ENCODE data around the gene LIN37. TPM values are rescaled to one million over a fixed set of nuclear protein-coding genes. Genes with fewer than 3 reads are reported as not detected.
A peak's percentile ranks its signal among the peaks of the same experiment; 100 is the strongest.

Gene LIN37
- total and polyA plus RNA-seq, 2 experiments from 2014 or later: 4.3 to 6.8 TPM

DNA sequence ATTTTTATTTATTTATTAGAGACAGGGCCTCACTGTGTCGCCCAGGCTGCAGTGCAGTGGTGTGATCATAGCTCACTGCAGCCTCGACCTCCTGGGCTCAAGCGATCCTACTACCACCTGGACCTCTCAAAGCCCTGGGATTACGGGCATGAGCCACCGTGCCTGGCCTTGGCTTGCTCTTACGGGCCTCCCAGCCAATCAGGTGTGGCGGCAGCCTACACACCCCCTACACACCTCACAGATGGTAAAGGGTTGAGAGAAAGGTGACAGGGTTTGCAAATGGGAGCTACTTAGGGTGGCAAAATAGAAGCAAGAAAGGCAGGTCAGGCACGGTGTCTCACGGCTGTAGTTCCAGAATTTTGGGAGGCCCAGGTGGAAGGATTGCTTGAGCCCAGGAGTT lies 45.0 kb upstream of the LIN37 start:
- Mint-ChIP-seq H3K36me3 (ENCODE audit: low read depth) (no peaks in the 10 kb centered on the region), H3K27me3 (ENCODE audit: insufficient read depth, low read depth, poor library complexity) (peaks cover 31% of the 10 kb centered on the region), H3K27ac (no peak overlapping the region), H3K9me3 (peaks cover 6% of the 10 kb centered on the region; the same call in 2 of the 3 replicates), H3K4me3 (no peak overlapping the region; the same call in 2 of the 3 replicates), H3K4me1 (peaks cover 2% of the 10 kb centered on the region; the same call in 1 of the 3 replicates)
- H4K20me1 ChIP-seq (replicated peaks; ENCODE audit: insufficient read depth): no peaks in the 10 kb centered on the region
- H3F3A ChIP-seq (replicated peaks; ENCODE audit: low read depth): no peaks in the 10 kb centered on the region
- peak; percentile 47 for ATAC-seq
- no peaks in the 10 kb centered on the region for H3K36me3 ChIP-seq (ENCODE audit: insufficient read depth)
- TF ChIP-seq ZNF331 (CRISPR knock-in tag; IDR thresholded peaks at IDR 0.05; ENCODE audit: low read depth) (no peak), STAT1 (IDR thresholded peaks at IDR 0.05; ENCODE audit: unreplicated experiment) (no peak), NANOG (IDR thresholded peaks at IDR 0.05; ENCODE audit: borderline replicate concordance) (no peak), ZNF114 (CRISPR knock-in tag; IDR thresholded peaks at IDR 0.05) (no peak)
- no peak overlapping the region for H3K27ac ChIP-seq (ENCODE audit: low read depth)
- no peaks in the 10 kb centered on the region for H3K9me2 ChIP-seq (ENCODE audit: insufficient read depth)
- H3K4me1 ChIP-seq (ENCODE audit: insufficient read depth): peaks cover 8% of the 10 kb centered on the region; the same call in 1 of the 2 replicates
- no peaks in the 10 kb centered on the region for H3K79me2 ChIP-seq (replicated peaks; ENCODE audit: insufficient read depth)
- no peak overlapping the region; the same call in 1 of the 2 replicates for H2AFZ ChIP-seq
- peak overlapping the region; percentile 75 for H3K4me3 ChIP-seq
- peak overlapping the region; percentile 83 for H3K4me2 ChIP-seq
- peaks cover 24% of the 10 kb centered on the region for H3K27me3 ChIP-seq (ENCODE audit: insufficient read depth)
- DNase-seq (ENCODE audit: low spot score): peak; percentile 65

DNA sequence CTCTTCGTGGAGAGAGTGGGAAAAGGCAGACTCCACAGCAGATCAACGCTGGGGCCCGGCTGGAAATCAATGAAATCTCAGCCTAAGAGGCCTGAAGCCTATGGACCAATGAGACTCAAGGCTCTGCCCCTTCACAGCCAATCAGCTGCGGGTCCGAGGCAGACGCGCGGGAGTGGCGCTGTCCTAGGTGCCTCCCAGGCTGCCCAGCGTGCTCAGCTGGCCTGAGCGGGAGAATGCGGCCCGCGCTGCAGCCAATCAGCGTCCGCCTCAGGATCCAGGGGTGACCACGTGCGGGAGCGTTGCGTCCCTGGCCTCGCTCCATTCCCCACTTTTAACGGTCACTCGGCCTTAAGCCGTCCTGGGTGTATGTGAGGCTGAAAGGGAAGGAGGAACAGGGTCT lies 44.2 kb upstream of the LIN37 start, which contains the start of gene ZBTB32:
ZBTB32 (plus strand) TSS at position 341 of the 400 bp plus-strand sequence. CDS start 10,069 bp downstream, outside the sequence.
- DNase-seq (ENCODE audit: low spot score): peak; percentile 90
- no peak within 1 kb of the TSS for H3K4me2 ChIP-seq
- H2AFZ ChIP-seq: no peak within 1 kb of the TSS
- no peaks in the 10 kb centered on the region for H3K36me3 Mint-ChIP-seq (ENCODE audit: low read depth)
- no peaks in the 10 kb centered on the region for H3F3A ChIP-seq (replicated peaks; ENCODE audit: low read depth)
- peaks cover 2% of the 10 kb centered on the region; the same call in 1 of the 3 replicates for H3K4me1 Mint-ChIP-seq
- no peak within 1 kb of the TSS for H3K27ac Mint-ChIP-seq
- H3K36me3 ChIP-seq (ENCODE audit: insufficient read depth): no peaks in the 10 kb centered on the region
- no peak within 1 kb of the TSS; the same call in 1 of the 3 replicates for H3K4me3 Mint-ChIP-seq
- H3K79me2 ChIP-seq (replicated peaks; ENCODE audit: insufficient read depth): no peaks in the 10 kb centered on the region
- no peak within 1 kb of the TSS for H3K27ac ChIP-seq (ENCODE audit: low read depth)
- peaks cover 6% of the 10 kb centered on the region; the same call in 2 of the 3 replicates for H3K9me3 Mint-ChIP-seq
- H3K4me3 ChIP-seq: no peak within 1 kb of the TSS; the same call in 1 of the 2 replicates
- no peaks in the 10 kb centered on the region for H4K20me1 ChIP-seq (replicated peaks; ENCODE audit: insufficient read depth)
- peaks cover 8% of the 10 kb centered on the region; the same call in 1 of the 2 replicates for H3K4me1 ChIP-seq (ENCODE audit: insufficient read depth)
- peaks cover 31% of the 10 kb centered on the region for H3K27me3 Mint-ChIP-seq (ENCODE audit: insufficient read depth, low read depth, poor library complexity)
- peak; percentile 68 for ATAC-seq
- no peaks in the 10 kb centered on the region for H3K9me2 ChIP-seq (ENCODE audit: insufficient read depth)
- H3K27me3 ChIP-seq (ENCODE audit: insufficient read depth): peaks cover 24% of the 10 kb centered on the region
- no peak for TF ChIP-seq ZNF114 (CRISPR knock-in tag; IDR thresholded peaks at IDR 0.05)
- no peak for TF ChIP-seq POLR2AphosphoS5 (IDR thresholded peaks at IDR 0.05; ENCODE audit: low read depth)
- peak; percentile 81 for TF ChIP-seq CREB1 (CRISPR knock-in tag; IDR thresholded peaks at IDR 0.05; ENCODE audit: low read depth)
- TF ChIP-seq, protein P1, sequence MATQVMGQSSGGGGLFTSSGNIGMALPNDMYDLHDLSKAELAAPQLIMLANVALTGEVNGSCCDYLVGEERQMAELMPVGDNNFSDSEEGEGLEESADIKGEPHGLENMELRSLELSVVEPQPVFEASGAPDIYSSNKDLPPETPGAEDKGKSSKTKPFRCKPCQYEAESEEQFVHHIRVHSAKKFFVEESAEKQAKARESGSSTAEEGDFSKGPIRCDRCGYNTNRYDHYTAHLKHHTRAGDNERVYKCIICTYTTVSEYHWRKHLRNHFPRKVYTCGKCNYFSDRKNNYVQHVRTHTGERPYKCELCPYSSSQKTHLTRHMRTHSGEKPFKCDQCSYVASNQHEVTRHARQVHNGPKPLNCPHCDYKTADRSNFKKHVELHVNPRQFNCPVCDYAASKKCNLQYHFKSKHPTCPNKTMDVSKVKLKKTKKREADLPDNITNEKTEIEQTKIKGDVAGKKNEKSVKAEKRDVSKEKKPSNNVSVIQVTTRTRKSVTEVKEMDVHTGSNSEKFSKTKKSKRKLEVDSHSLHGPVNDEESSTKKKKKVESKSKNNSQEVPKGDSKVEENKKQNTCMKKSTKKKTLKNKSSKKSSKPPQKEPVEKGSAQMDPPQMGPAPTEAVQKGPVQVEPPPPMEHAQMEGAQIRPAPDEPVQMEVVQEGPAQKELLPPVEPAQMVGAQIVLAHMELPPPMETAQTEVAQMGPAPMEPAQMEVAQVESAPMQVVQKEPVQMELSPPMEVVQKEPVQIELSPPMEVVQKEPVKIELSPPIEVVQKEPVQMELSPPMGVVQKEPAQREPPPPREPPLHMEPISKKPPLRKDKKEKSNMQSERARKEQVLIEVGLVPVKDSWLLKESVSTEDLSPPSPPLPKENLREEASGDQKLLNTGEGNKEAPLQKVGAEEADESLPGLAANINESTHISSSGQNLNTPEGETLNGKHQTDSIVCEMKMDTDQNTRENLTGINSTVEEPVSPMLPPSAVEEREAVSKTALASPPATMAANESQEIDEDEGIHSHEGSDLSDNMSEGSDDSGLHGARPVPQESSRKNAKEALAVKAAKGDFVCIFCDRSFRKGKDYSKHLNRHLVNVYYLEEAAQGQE (IDR thresholded peaks at IDR 0.05; ENCODE audit: unreplicated experiment): peak; percentile 89
- no peak for TF ChIP-seq ZNF331 (CRISPR knock-in tag; IDR thresholded peaks at IDR 0.05; ENCODE audit: low read depth)
- TF ChIP-seq EZH2 (IDR thresholded peaks at IDR 0.05; ENCODE audit: low read depth, unreplicated experiment): no peak
- TF ChIP-seq, protein P2, sequence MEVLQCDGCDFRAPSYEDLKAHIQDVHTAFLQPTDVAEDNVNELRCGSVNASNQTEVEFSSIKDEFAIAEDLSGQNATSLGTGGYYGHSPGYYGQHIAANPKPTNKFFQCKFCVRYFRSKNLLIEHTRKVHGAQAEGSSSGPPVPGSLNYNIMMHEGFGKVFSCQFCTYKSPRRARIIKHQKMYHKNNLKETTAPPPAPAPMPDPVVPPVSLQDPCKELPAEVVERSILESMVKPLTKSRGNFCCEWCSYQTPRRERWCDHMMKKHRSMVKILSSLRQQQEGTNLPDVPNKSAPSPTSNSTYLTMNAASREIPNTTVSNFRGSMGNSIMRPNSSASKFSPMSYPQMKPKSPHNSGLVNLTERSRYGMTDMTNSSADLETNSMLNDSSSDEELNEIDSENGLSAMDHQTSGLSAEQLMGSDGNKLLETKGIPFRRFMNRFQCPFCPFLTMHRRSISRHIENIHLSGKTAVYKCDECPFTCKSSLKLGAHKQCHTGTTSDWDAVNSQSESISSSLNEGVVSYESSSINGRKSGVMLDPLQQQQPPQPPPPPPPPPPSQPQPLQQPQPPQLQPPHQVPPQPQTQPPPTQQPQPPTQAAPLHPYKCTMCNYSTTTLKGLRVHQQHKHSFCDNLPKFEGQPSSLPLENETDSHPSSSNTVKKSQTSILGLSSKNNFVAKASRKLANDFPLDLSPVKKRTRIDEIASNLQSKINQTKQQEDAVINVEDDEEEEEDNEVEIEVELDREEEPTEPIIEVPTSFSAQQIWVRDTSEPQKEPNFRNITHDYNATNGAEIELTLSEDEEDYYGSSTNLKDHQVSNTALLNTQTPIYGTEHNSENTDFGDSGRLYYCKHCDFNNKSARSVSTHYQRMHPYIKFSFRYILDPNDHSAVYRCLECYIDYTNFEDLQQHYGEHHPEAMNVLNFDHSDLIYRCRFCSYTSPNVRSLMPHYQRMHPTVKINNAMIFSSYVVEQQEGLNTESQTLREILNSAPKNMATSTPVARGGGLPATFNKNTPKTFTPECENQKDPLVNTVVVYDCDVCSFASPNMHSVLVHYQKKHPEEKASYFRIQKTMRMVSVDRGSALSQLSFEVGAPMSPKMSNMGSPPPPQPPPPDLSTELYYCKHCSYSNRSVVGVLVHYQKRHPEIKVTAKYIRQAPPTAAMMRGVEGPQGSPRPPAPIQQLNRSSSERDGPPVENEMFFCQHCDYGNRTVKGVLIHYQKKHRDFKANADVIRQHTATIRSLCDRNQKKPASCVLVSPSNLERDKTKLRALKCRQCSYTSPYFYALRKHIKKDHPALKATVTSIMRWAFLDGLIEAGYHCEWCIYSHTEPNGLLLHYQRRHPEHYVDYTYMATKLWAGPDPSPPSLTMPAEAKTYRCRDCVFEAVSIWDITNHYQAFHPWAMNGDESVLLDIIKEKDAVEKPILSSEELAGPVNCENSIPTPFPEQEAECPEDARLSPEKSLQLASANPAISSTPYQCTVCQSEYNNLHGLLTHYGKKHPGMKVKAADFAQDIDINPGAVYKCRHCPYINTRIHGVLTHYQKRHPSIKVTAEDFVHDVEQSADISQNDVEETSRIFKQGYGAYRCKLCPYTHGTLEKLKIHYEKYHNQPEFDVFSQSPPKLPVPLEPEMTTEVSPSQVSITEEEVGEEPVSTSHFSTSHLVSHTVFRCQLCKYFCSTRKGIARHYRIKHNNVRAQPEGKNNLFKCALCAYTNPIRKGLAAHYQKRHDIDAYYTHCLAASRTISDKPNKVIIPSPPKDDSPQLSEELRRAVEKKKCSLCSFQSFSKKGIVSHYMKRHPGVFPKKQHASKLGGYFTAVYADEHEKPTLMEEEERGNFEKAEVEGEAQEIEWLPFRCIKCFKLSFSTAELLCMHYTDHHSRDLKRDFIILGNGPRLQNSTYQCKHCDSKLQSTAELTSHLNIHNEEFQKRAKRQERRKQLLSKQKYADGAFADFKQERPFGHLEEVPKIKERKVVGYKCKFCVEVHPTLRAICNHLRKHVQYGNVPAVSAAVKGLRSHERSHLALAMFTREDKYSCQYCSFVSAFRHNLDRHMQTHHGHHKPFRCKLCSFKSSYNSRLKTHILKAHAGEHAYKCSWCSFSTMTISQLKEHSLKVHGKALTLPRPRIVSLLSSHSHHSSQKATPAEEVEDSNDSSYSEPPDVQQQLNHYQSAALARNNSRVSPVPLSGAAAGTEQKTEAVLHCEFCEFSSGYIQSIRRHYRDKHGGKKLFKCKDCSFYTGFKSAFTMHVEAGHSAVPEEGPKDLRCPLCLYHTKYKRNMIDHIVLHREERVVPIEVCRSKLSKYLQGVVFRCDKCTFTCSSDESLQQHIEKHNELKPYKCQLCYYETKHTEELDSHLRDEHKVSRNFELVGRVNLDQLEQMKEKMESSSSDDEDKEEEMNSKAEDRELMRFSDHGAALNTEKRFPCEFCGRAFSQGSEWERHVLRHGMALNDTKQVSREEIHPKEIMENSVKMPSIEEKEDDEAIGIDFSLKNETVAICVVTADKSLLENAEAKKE (CRISPR knock-in tag; IDR thresholded peaks at IDR 0.05): no peak
- TF ChIP-seq, protein P3, sequence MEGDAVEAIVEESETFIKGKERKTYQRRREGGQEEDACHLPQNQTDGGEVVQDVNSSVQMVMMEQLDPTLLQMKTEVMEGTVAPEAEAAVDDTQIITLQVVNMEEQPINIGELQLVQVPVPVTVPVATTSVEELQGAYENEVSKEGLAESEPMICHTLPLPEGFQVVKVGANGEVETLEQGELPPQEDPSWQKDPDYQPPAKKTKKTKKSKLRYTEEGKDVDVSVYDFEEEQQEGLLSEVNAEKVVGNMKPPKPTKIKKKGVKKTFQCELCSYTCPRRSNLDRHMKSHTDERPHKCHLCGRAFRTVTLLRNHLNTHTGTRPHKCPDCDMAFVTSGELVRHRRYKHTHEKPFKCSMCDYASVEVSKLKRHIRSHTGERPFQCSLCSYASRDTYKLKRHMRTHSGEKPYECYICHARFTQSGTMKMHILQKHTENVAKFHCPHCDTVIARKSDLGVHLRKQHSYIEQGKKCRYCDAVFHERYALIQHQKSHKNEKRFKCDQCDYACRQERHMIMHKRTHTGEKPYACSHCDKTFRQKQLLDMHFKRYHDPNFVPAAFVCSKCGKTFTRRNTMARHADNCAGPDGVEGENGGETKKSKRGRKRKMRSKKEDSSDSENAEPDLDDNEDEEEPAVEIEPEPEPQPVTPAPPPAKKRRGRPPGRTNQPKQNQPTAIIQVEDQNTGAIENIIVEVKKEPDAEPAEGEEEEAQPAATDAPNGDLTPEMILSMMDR (conservative IDR thresholded peaks at IDR 0.05; ENCODE audit: low read depth in 2 of 2): no peak
- no peak for TF ChIP-seq NANOG (IDR thresholded peaks at IDR 0.05; ENCODE audit: borderline replicate concordance)

All from GM23338 (cell line).